ENCODE measurements around the gene HBEGF. TPM values are rescaled to one million over a fixed set of nuclear protein-coding genes. Genes with fewer than 3 reads are reported as not detected.

The HBEGF gene
- total and polyA plus RNA-seq, 10 of the 15 experiments (the other 5 are each of a cell fraction or from before 2014, with no cell fraction given): 0.87 to 3.1 (median 2.1) TPM

DNA sequence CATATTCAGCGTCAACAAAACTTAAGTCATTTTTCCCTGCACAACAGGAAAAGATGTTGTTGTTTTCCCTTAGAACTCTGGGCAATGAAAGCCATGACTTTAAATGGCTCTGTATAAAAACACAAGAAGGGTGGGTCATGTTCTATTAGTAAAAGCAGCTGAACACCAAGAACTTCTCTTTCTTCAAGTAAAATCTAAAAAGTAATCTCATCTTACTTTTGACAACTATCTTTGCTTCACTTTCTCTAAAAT, 52.6 kb downstream of the HBEGF start:
- BruUV-seq (replicated peaks): no TSS peak
- in situ Hi-C loops (cut with MboI): no loop called here
- DNase-seq (ENCODE audit: low read depth, low spot score) (no peak), FAIRE-seq (no peak), ATAC-seq (no peak)
- H3K79me2 ChIP-seq (ENCODE audit: control insufficient read depth, insufficient read depth, low read length): peaks cover 41% of the 10 kb centered on the region
- ChIA-PET CTCF (interaction anchor here (0.6 to 1.6 kb wide), 3 partner anchors 52 to 59 kb away, joined by 3 to 4 read pairs (median 3); no protein-coding TSS in a partner anchor), POLR2A (interaction anchor here (0.5 to 1.5 kb wide), 6 partner anchors 10 to 185 kb away, joined by 3 to 6 read pairs (median 3); no protein-coding TSS in a partner anchor), RAD21 (ENCODE audit: unreplicated experiment) (interaction anchor here (1.1 to 1.4 kb wide), 3 partner anchors 10 to 79 kb away, joined by 3 read pairs; no protein-coding TSS in a partner anchor), SMC1A (ENCODE audit: uncharacterized antibody, unreplicated experiment) (interaction anchor here (0.6 to 2.4 kb wide), 4 partner anchors 9 to 76 kb away, joined by 3 to 9 read pairs (median 4); partner anchors contain the start of gene PFDN1)
- intact Hi-C loops (cut with micrococcal nuclease; ENCODE audit: unreplicated experiment): no loop called here
- H3K9me3 ChIP-seq (replicated peaks; ENCODE audit: control insufficient read depth, insufficient read depth, low read length): no peaks in the 10 kb centered on the region
- no peaks in the 10 kb centered on the region for H3K36me3 ChIP-seq (ENCODE audit: control insufficient read depth in 2 of 2, insufficient read depth in 2 of 2, low read length in 1 of 2)
- no peaks in the 10 kb centered on the region for H3K4me1 ChIP-seq (ENCODE audit: control insufficient read depth, insufficient read depth, low read length)
- no peaks in the 10 kb centered on the region for H3K27me3 ChIP-seq (replicated peaks in 1 of 2; ENCODE audit: control insufficient read depth in 2 of 2, insufficient read depth in 2 of 2, low read length in 1 of 2)
- H3K27ac ChIP-seq (ENCODE audit: control insufficient read depth, insufficient read depth): no peak overlapping the region
- H3K9ac ChIP-seq (ENCODE audit: control insufficient read depth, insufficient read depth, low read length): no peak overlapping the region
- TF ChIP-seq, protein P1, sequence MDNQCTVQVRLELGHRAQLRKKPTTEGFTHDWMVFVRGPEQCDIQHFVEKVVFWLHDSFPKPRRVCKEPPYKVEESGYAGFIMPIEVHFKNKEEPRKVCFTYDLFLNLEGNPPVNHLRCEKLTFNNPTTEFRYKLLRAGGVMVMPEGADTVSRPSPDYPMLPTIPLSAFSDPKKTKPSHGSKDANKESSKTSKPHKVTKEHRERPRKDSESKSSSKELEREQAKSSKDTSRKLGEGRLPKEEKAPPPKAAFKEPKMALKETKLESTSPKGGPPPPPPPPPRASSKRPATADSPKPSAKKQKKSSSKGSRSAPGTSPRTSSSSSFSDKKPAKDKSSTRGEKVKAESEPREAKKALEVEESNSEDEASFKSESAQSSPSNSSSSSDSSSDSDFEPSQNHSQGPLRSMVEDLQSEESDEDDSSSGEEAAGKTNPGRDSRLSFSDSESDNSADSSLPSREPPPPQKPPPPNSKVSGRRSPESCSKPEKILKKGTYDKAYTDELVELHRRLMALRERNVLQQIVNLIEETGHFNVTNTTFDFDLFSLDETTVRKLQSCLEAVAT (IDR thresholded peaks at IDR 0.05): no peak
- TF ChIP-seq, protein P2, sequence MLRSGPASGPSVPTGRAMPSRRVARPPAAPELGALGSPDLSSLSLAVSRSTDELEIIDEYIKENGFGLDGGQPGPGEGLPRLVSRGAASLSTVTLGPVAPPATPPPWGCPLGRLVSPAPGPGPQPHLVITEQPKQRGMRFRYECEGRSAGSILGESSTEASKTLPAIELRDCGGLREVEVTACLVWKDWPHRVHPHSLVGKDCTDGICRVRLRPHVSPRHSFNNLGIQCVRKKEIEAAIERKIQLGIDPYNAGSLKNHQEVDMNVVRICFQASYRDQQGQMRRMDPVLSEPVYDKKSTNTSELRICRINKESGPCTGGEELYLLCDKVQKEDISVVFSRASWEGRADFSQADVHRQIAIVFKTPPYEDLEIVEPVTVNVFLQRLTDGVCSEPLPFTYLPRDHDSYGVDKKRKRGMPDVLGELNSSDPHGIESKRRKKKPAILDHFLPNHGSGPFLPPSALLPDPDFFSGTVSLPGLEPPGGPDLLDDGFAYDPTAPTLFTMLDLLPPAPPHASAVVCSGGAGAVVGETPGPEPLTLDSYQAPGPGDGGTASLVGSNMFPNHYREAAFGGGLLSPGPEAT (IDR thresholded peaks at IDR 0.05; ENCODE audit: low read depth): no peak
- TF ChIP-seq DPF2 (IDR thresholded peaks at IDR 0.05): no peak
- no peak for TF ChIP-seq BRCA1 (IDR thresholded peaks at IDR 0.05; ENCODE audit: low read depth, low read length)
- TF ChIP-seq POLR2AphosphoS2 (IDR thresholded peaks at IDR 0.05; ENCODE audit: low read depth, low read length): no peak
- H2AFZ ChIP-seq (ENCODE audit: control insufficient read depth, low read depth, low read length): no peak overlapping the region
- no peaks in the 10 kb centered on the region for H4K20me1 ChIP-seq (ENCODE audit: control insufficient read depth, insufficient read depth)
- H3K4me3 ChIP-seq: no peak overlapping the region
- 0 out of 2 replicates have a peak overlapping the region, but pooled peaks have one; percentile 10 for H3K4me2 ChIP-seq (ENCODE audit: control insufficient read depth, insufficient read depth)
- WGBS (ENCODE audit: insufficient coverage, insufficient replicate concordance, low lambda C conversion rate, missing lambda C conversion rate): 94% methylated on average over 1 of the region's 1 CpG

Measured in GM12878 (cell line).